Astrocyte (in vitro differentiated cells and primary cell): ENCODE measurements around the gene MAN1A1.

Experiments
- CTCF ChIP-seq: IDR thresholded peaks from 2 replicates; pipeline ENCODE4 v1.5.1; 2011; ENCODE audit warnings: low read depth, mild to moderate bottlenecking, inconsistent platforms, low read length, moderate library complexity; ENCODE audit not compliant: insufficient read depth
- EZH2 ChIP-seq: IDR thresholded peaks from 2 replicates; pipeline ENCODE4 v1.6.1; 2012; ENCODE audit warnings: mild to moderate bottlenecking, low read length, inconsistent platforms; ENCODE audit not compliant: insufficient read depth

- no peak for TF ChIP-seq EZH2
- TF ChIP-seq CTCF: no peak
Observed at GRCh38 chr6:119310486-119311036, 39.0 kb downstream of the MAN1A1 start.
